Measurements from ENCODE around the gene C8G.

The C8G gene

DNA sequence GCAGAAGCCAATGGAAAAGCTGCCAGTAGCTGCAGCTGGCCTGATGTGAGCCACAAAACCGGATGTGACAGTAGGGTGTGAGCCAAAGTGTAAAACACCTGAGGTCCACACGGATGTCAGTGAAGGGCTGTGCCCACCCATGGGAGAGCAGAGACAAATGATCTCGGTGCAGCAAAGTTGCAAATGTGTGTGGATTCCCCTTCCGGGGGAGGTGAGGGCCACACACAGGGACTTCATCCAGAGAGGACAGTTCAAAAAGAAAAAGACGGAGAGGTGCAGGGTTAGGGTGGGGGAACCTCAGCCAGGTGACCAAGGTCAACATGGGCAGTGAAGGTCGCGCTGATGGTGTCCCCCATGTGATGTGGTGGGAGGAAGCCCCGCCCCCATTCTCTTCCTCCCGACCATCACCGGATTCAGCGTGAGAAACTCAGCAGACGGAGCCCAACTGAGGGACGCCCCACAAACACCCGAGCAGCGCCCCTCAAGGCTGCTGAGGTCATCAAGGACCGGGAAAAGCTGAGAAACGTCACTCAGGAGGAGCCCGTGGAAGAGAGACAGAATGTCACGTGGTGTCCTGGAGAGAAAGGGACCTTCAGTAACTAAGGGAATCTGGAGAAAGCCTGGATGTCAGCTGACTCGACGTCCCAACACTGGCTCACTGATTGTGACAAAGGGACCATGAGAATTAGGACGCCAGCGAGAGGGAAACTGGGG lies 20.9 kb downstream of the C8G start:
- TF ChIP-seq, protein P1, sequence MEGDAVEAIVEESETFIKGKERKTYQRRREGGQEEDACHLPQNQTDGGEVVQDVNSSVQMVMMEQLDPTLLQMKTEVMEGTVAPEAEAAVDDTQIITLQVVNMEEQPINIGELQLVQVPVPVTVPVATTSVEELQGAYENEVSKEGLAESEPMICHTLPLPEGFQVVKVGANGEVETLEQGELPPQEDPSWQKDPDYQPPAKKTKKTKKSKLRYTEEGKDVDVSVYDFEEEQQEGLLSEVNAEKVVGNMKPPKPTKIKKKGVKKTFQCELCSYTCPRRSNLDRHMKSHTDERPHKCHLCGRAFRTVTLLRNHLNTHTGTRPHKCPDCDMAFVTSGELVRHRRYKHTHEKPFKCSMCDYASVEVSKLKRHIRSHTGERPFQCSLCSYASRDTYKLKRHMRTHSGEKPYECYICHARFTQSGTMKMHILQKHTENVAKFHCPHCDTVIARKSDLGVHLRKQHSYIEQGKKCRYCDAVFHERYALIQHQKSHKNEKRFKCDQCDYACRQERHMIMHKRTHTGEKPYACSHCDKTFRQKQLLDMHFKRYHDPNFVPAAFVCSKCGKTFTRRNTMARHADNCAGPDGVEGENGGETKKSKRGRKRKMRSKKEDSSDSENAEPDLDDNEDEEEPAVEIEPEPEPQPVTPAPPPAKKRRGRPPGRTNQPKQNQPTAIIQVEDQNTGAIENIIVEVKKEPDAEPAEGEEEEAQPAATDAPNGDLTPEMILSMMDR (IDR thresholded peaks at IDR 0.05; ENCODE audit: insufficient read depth, low read length, poor library complexity, severe bottlenecking): no peak
- Histone ChIP-seq H3K27me3 (replicated peaks; ENCODE audit: control insufficient read depth, insufficient read depth, low read length) (no peaks in the 10 kb centered on the region), H3K4me3 (replicated peaks; ENCODE audit: low read depth, low read length) (peak overlapping the region; percentile 25; the same call in 1 of the 2 replicates), H3K36me3 (ENCODE audit: control insufficient read depth, insufficient read depth, low read length) (no peaks in the 10 kb centered on the region)
- no peak for DNase-seq (ENCODE audit: extremely low read depth, insufficient read length)

DNA sequence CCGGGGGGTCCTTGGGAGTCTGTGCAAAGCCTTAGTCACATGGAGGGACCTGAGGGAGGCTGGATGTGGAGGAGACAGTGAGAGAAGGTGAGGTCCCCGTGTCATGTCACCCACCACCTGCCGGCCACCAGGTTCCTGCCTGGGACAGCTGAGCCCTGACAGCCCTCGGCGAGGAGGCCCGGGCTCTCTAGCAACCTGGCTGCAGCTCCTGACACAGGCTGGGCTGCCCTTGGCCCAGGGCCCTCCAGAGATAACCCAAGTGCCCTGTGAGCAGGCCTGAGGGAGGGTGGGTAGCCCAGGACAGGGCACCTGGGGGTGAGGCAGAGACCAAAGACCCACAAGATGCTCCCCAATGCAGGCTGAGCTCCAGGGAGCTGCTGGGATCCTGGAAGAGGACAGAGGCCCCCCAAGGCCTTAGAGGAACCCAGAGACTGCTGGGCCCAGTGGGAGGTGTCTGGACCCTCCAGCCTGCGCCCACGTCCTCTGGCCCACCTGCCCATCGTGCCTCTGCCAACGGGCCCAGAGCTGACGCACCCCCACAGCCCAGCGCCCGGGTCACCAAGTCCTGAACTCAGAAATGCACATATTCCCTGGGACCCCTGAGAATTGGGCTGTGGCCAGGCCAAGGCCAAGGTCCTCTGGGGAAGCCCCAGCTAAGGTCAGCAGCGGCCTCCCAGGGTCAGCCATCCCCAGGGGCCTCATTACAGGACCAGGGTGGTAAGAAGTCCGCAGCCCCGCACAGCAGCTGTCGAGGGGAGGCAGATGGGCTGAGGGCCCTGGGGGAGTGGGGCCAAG lies 23.5 kb downstream of the C8G start:
- no peaks in the 10 kb centered on the region for H3K36me3 ChIP-seq (ENCODE audit: control insufficient read depth, insufficient read depth, low read length)
- H3K27me3 ChIP-seq (replicated peaks; ENCODE audit: control insufficient read depth, insufficient read depth, low read length): no peaks in the 10 kb centered on the region; the same call in 1 of the 2 replicates
- no peak for DNase-seq (ENCODE audit: extremely low read depth, insufficient read length)
- TF ChIP-seq, protein P1 (IDR thresholded peaks at IDR 0.05; ENCODE audit: insufficient read depth, low read length, poor library complexity, severe bottlenecking): no peak
- H3K4me3 ChIP-seq (replicated peaks; ENCODE audit: low read depth, low read length): no peak overlapping the region

DNA sequence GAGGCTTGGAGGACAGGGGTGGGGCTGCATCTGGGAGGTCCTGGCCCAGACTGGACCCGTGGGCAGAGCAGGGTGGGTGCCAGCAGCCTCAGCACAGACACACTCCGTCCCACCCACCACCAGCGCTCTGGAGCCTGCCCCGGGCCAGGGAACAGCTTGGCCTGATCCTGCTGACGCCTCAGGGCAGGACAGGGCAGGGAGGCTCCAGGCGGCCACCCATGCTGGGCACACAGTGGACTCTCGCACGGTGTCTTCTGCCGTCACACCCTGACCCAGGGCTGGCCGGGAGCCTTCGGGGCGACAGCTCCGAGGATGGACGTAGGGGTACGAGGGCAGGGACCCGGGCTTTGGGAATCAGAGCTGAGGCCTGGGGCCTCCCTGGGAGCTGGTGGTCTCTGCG lies 24.1 kb downstream of the C8G start:
- Histone ChIP-seq H3K27me3 (replicated peaks; ENCODE audit: control insufficient read depth, insufficient read depth, low read length) (no peaks in the 10 kb centered on the region; the same call in 1 of the 2 replicates), H3K36me3 (ENCODE audit: control insufficient read depth, insufficient read depth, low read length) (no peaks in the 10 kb centered on the region), H3K4me3 (replicated peaks; ENCODE audit: low read depth, low read length) (no peak overlapping the region)
- DNase-seq (ENCODE audit: extremely low read depth, insufficient read length): no peak
- TF ChIP-seq, protein P1 (IDR thresholded peaks at IDR 0.05; ENCODE audit: insufficient read depth, low read length, poor library complexity, severe bottlenecking): no peak

DNA sequence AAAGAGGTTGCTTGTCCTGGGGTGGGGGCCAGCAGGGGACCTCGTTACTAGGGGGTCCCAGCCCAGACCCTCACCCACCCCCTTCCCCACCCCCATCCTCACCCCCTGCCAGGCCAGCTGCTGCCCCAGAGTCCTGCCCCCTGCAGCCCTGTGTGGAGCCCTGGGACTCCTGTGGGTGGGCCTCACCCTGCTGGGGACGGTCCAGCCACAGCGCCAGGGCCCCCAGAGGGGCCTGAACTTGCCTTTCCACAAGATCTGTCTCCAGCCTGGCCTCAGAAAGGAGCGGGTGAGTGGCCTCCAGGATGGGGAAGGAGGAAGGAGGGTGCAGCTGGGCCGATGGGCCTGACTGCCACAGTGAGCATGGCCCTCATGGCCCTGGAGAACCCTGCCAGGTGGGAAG lies 24.7 kb downstream of the C8G start:
- TF ChIP-seq, protein P1 (IDR thresholded peaks at IDR 0.05; ENCODE audit: insufficient read depth, low read length, poor library complexity, severe bottlenecking): no peak
- no peaks in the 10 kb centered on the region for H3K36me3 ChIP-seq (ENCODE audit: control insufficient read depth, insufficient read depth, low read length)
- no peak for DNase-seq (ENCODE audit: extremely low read depth, insufficient read length)
- no peaks in the 10 kb centered on the region; the same call in 1 of the 2 replicates for H3K27me3 ChIP-seq (replicated peaks; ENCODE audit: control insufficient read depth, insufficient read depth, low read length)
- no peak overlapping the region for H3K4me3 ChIP-seq (replicated peaks; ENCODE audit: low read depth, low read length)

DNA sequence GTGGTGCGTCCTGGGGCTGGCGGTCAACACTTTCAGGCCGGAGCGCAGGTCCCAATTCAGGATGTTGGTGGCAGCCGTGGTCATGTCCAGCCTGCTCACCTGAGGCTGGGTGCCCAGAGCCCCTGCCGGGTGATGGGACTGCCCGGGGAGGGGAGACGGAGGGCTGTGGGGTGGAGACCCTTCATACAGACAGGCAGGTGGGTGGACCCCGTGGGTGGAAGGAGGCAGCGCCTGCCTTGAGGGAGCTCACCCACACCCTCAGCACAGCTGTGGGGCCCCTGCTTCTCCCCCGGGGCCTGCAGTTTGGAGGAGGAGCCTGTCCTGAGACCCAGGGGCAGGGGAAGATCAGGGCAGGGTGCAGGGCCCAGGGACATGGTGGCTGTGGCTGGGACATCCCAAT lies 25.3 kb downstream of the C8G start:
- TF ChIP-seq, protein P1 (IDR thresholded peaks at IDR 0.05; ENCODE audit: insufficient read depth, low read length, poor library complexity, severe bottlenecking): no peak
- Histone ChIP-seq H3K27me3 (replicated peaks; ENCODE audit: control insufficient read depth, insufficient read depth, low read length) (peaks cover 2% of the 10 kb centered on the region; the same call in 1 of the 2 replicates), H3K36me3 (ENCODE audit: control insufficient read depth, insufficient read depth, low read length) (no peaks in the 10 kb centered on the region), H3K4me3 (replicated peaks; ENCODE audit: low read depth, low read length) (no peak overlapping the region)
- no peak for DNase-seq (ENCODE audit: extremely low read depth, insufficient read length)
